Daoy (cell line): Measurements from ENCODE around the gene FOLR1. TPM values are rescaled to one million over a fixed set of nuclear protein-coding genes. Genes with fewer than 3 reads are reported as not detected.
A peak's percentile ranks its signal among the peaks of the same experiment; 100 is the strongest.

Source experiments
- DNase-seq: peaks from one replicate; pipeline ENCODE4 v3.0.0-alpha.2; 2015; ENCODE audit warnings: low read depth
- total RNA-seq: library from RNA; depleted of rRNA; stranded (reverse); fragments of >200 nt; shearing (Covaris generic); gene quantifications from 2 replicates; pipeline ENCODE4 v1.2.3, GENCODE V29; 2014

Gene FOLR1
- total RNA-seq, 1 experiment from 2014 or later = not detected

DNA sequence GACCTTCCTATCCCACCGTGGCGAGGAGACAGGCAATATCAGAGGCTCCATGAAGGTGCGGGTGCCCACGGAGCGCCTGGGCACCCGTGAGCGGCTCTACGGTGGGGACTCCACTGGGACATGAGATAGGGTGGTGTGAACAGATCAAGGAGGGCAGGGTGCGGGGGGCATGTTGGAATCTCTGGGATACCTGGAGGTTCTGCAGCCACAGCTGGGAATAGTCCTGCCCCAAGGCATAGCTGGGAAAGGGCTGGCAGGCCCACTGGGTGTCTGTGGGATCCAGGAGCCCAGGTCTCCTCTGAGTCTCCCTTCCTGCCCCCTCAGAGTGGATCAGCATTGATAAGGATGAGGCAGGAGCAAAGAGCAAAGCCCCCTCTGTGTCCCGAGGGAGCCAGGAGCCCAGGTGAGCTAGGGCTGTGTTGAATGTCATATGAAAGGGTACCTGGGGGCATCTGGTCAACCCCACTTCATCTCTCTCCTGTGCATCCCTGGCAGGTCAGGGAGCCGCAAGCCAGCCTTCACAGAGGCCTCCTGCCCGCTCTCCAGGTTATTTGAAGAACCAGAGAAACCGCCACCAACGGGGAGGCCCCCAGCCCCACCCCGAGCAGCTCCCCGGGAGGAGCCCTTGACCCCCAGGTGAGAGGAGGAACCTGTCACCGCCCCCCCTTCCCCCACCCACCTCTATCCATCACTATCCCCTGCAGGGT, 43.6 kb downstream of the FOLR1 start:
- no peak for DNase-seq

DNA sequence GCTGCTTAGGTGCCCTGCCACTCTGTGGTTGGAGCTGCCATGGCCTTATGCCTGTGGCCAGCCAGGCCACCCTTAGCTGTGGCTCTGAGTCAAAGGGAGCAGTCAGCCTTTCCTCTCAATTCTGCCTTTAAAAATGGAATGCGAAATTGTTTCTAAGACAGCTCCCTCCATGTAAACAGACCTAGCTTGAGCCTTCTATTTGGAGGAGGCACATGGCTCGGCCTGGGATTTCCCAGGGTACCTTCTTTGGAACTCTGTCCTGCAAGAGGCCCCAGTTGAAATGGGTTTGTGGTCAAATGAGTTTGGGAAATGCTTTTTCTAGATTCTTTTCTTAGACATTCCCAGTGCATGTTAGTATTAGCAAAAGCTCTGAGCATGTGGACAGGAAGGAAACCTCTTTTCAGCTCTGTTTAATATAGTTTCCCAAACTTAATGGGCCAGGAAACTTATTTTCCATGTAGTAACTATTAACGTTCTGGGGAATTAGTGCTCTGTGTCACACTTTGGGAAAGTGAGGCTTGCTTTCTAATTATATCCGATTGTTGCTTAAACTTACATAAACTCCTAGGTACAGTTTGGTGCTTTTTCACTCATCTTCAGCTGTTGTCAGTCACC, 44.2 kb downstream of the FOLR1 start:
- DNase-seq = no peak

DNA sequence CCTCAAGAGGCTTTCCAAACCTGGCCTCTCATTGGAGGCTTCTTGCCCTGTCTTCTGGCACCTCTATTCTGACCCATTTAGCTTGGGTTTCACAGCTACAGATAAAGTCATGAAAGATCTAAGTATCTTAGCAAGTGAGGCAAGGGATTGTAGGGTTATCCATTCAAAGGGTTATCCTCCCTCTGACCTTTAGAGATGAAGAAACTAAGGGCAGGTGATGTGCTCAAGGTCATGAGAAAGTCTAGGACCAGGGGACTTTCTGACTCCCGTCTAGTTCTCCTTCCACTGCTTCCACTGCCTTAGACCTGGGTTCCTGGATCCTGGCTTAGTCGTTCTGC, 44.8 kb downstream of the FOLR1 start:
- no peak for DNase-seq

DNA sequence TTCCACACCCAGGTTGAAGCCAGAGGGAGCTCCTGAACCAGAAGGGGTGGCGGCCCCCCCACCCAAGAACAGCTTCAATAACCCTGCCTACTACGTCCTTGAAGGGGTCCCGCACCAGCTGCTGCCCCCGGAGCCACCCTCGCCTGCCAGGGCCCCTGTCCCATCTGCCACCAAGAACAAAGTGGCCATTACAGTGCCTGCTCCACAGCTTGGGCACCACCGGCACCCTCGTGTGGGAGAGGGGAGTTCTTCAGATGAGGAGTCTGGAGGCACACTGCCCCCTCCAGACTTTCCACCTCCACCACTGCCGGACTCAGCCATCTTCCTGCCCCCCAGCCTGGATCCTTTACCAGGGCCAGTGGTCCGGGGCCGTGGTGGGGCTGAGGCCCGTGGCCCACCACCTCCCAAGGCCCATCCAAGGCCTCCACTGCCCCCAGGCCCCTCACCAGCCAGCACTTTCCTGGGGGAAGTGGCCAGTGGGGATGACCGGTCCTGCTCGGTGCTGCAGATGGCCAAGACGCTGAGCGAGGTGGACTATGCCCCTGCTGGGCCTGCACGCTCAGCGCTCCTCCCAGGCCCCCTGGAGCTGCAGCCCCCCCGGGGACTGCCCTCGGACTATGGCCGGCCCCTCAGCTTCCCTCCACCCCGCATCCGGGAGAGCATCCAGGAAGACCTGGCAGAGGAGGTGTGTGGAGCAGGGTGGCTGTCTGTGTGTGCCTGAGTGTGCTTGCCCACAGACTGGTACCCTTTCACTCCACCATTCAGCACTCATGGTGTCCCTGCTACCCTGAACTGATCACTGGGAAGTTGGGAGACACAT, 45.4 kb downstream of the FOLR1 start:
- DNase-seq = no peak

DNA sequence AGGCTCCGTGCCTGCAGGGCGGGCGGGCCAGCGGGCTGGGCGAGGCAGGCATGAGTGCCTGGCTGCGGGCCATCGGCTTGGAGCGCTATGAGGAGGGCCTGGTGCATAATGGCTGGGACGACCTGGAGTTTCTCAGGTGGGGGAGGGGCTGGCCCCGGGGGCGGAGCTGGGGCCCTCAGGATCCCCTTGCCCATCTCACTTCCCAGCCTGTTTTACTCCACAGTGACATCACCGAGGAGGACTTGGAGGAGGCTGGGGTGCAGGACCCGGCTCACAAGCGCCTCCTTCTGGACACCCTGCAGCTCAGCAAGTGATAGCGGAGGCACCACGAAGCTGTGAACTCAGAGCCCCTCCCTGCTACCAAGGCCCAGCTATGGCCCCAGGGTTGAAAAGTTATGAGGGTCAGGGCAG, 46.1 kb downstream of the FOLR1 start:
- peak; percentile 71 for DNase-seq

DNA sequence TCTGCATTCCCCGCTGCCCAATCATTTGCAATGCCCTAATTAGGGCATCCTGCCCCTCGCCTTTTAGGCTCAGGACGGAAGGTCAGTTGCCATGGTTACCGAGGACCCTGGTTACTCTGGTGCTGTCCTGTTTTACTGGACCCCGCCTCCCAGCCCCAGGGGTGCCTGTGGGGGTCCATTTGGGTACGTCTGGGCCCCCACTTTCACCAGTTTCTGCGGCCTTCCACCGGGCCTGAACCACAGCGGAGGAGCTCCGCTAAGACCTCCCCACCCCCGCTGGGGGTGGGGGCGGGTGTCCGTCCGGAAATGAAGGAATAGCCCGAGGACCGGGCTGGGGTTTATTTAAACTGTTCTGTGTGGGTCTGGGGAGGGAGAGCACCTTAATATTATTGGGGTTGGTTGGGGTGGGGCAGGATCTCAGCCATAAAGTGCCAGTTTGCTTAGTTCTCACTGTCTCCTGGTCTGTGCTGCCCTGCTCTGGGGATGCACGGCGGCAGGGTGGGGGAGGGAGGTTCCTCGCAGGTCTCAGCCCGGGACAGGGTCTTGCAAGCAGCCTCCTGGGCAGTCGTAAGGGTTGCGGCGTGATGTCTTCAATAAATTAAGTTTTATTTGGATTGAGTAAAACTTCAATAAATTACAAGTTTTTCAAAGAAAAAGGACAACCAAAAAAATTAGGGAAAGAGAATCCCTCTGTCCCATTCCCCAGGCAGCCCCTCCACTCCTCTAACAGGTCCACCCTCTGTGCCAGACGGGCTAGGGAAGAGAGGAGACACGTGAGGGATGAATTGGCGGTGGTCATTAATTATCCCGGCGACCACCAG, 46.8 kb downstream of the FOLR1 start:
- no peak for DNase-seq

DNA sequence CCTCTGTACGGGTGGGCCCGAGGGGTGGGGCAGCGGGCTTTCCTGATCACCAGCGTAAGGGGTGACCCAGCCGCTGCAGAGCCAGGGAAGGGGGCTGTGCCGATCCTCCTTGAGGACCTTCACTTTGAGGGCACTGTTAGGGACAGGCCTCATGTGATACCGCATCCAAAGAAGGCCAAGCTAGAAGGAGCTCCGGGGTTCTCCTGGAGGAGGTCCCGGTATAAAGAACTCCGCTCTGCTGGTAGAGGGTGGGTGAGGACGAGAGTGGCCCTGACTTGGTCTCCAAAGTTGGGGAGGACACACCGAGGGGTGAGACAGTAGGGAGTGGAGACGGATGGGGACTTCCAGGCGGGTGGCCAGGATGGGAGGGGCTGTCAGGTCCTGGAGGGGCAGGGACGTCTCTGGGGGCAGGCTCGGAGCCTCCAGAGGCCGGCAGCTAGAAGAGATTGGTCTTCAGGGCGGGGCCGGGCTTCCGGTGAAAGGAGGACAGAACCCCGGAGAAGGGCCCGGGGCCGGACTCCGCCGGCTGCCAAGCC, 47.4 kb downstream of the FOLR1 start:
- peak; percentile 60 for DNase-seq

DNA sequence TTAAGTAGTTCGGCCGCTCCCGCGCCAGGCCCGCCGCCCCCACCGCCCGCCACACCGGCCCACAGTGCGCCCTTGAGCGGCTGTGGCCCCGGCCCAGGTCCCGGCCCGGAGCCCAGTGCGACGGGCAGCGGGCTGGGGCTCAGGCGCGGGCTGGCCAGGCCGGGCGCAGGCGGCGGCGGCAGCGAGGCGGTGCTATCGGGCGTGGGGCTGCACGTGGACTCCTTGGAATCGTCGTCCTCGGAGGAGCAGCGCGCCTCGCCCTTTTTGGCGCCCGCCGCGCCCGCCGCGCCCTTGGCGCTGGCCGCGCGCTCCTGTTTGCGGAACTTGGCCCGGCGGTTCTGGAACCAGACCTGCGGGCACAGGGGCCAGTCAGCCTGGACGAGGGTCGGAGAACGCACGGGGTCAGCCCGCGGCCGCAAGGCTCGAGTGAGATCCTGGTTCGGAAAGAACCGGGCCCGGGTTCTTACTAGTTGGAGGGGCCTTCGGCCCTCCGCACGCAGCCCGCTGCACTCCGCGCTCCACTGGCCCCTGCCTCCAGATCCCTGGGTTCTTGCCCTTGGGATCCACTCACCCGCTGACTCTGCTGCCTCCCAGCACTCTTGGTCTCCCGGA, 48.0 kb downstream of the FOLR1 start:
- DNase-seq = peak; percentile 48

DNA sequence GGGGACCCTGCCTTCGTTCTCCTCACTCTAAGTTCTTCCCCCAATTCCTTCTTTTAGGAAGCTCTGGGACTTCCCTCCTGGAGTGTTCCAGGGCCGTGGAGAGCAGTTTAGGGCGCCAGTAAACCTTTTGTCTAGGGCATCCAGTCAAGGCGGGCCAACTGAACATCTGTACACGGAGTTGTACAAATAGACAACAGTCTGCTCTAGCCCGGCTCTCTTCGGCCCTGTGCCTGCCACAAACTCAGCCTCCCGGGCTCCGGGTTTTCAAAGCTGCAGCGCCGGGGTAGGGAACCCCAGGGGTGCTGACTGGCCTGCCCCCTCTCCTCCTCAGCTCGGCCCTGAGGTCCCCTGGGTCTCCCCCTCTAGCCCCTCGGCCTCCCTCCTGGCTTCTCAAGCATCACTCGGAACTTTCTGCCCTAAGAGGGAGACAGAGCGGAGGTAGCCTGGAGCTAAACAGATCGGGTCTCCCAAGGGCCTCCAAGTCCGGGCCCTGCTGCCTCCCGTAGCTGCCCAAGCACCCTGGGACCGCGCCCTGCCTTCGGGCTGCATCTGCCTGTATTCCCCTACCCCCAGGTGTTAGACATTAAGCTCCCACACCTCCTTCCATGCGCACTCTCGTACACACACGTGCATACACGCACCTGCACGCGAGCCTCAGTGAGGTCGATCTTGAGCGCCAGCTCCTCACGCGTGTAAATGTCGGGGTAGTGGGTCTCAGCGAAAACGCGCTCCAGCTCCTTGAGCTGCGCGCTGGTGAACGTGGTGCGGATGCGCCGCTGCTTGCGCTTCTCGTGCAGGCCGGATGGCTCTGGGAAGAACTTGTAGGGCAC, 48.7 kb downstream of the FOLR1 start:
- DNase-seq = no peak

DNA sequence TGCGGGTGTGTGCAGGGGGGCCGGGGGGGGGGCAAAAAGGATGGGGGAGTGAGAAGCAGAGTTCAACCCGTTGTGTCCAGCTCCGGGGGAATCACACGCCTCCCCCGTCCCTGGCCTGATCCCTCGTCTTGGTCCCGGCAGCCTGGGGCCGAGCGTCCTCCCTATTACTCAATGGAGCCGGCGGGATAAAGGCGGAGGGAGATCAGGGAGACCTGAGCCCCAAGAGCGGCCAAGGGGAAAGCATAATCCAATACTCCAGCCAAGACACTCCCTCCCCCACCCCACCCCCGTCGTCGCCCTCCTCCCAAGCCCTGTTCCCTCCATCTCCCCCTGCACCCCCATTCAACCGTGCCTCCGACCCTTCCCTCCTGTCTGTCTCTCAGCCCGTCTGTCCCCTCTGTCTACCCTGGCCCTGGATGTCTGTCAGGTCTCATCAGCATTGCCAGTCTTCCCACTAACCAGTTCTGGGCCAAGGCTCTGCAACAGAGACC, 49.4 kb downstream of the FOLR1 start:
- DNase-seq = no peak

DNA sequence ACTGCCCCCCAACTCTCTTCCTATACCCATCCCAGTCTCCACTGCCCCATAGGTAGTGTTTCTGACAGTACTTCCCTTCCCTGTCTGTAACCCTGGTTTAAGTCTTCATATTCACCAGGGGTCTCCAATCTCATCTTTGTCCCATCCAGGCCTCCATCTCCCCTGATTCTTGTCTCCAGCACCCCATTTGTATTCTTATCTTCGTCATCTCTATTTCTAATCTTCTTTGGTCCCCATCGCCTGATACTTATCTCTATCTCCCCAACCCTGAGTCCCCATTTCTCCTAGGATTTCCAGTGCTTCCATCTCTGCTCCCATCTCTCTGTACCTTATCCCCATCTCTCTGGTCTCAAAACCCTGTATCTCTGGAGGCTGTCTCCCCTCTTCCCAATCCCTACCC, 50.2 kb downstream of the FOLR1 start:
- DNase-seq = no peak

DNA sequence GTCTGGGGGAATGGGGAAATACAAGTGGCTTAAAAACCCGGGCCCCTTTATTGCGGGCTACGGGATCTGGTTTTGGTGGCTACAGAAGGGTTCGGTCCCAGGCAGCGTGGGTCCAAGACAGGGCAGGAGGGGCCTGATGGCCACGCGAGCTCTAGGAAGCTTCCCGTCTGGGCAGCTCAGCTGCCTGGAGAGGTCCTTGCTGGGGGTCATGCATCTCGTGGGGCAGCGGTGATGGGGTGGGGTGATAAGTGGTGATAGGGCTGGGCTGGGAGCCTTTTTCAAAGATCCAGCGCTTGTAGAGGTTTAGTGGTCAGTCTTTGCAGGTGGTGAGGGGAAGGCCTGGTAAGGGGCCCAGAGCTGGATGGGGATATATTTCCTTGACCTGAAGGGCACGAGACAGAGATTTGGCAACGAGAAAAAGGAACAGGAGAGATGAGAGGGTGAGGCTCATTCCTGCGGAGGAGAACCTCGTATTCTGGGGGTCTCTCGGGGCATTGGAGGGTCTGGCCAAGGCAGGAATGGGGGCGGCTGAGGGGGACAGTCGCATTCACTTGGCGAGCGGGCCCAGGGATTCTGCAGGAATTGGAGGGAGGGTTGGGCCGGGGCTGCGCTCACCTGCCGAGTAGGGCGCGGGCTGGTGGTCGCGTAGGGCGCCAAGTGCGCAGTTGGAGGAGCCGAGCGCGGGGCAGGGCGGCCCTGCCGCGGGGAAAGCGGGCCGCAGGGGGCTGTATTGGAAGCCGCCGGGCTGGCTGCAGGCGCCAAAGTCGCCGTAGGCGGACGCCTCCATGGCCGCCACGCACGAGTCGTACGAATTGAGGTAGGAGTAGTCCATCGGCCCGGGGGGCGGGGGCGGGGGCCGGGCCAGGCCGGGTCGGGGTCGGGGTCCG, 51.5 kb downstream of the FOLR1 start:
- no peak for DNase-seq

DNA sequence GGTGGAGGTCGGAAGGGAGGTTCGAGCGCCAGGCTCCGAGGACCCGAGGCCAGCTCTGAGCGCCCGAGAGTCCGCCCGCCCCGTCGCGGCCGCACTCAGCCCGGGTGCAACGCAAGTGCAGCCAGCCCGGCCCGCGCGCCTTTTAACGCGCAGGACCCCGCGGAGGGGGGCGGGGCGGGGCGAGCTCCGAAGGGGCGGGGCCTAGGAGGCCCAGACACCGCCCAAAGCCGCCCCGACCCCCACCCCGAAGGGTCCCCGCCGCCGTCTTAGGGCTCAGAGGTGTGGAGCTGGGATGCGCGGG, 52.1 kb downstream of the FOLR1 start, which contains the start of gene PHOX2A:
TSS of gene PHOX2A (minus strand) at position 117 of the 301 bp plus-strand sequence. CDS start 172 bp downstream, outside the sequence.
- no peak for DNase-seq

DNA sequence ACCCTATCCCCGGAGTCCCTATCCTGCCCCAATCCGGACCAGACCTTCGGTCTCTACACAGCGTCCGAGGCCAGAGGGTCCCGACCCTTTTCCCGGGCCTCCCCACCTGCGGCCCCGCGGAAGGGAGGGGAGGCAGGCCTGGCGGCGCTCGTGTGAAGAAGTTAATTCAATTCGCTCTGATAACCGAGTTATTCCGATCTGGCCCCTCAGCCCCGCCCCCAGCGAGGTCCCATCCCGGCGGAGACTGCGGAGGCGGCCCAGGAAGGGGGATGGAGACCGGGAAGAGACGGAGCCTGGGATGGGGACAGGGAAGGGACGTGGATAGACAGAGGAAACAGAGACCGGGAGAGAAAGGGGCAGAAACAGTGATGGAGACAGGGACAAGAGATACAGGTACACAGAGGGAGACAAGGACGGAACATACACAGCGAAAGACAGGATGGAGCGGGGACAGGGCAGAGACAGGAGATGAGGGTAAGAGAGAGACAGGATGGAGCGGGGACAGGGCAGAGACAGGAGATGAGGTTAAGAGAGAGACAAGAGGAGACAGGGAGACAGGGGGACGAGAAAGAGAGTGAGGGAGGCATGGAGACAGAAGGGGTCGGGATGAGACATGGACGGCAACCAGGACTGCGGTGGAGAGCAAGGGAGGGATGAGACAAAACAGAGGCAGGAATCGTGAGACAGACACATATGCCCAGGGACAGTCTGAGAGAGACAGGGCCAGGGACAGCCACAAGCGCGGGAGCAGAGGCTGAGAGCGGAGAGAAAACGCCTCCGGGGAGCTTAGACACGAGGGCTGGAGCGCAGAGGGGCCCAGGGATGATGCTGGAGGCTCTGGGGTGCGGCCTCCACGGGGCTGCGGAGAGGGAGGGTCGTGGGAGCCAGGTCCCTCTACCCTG, 52.7 kb downstream of the FOLR1 start:
- no peak for DNase-seq

DNA sequence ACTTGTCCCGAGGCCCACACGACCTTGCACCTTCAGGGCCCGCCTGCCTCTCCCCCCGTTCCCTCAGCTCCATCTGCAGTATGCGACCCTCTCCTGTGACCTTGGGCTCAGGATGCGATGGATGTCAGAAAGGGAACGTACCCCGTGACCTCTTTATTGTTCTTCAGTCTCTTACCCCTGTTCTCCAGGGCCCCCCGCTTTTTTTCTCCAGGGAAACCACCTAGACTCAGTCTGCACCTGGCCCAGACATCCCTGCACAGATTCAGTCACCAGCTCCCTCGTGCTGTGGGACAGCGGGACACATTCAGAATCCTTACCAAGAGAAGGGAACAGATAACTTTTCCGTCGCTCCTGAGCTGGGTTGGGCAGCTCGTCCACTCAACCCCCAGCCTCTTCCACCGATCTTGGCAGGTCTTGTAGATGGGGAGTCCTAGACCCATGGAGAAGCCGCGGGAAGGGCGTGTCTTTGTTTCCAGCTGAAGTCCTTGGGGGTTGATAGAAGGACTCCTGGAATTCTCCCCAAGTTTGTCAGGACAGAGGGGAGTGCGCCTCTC, 53.4 kb downstream of the FOLR1 start:
- DNase-seq = no peak
